ENCODE measurements around the gene CCDC194. TPM values are rescaled to one million over a fixed set of nuclear protein-coding genes. Genes with fewer than 3 reads are reported as not detected.

Gene CCDC194
- polyA plus RNA-seq (2013, experiment 1 of 2), result 0.85 TPM
- polyA plus RNA-seq (2013, experiment 2 of 2), result 1.7 TPM

GRCh38 chr19:17393914-17394313 lies at the start of gene CCDC194:
TSS of gene CCDC194 (minus strand) at chr19:17394196. CDS start at chr19:17394158, 38 bp downstream.
- Histone ChIP-seq H3K36me3 (ENCODE audit: control insufficient read depth, insufficient read depth, low read length) (no peaks in the 10 kb centered on the region), H3K4me1 (ENCODE audit: control insufficient read depth, insufficient read depth, low read length, poor library complexity, severe bottlenecking) (peaks cover 5% of the 10 kb centered on the region), H3K4me3 (ENCODE audit: extremely low read depth, insufficient read depth, low read length, poor library complexity, severe bottlenecking) (no peak within 1 kb of the TSS), H3K27ac (ENCODE audit: low read depth, low read length, severe bottlenecking) (no peak within 1 kb of the TSS), H3K9me3 (ENCODE audit: control insufficient read depth, low read length) (peaks cover 12% of the 10 kb centered on the region)
- 94% methylated on average over 40 to 41 of the region's 41 CpGs for WGBS, 2 experiments (ENCODE audit: insufficient coverage in 2 of 2)

- H3K27ac ChIP-seq (ENCODE audit: low read depth, low read length, severe bottlenecking), result no peak overlapping the region
- no peak overlapping the region for H3K4me3 ChIP-seq (ENCODE audit: extremely low read depth, insufficient read depth, low read length, poor library complexity, severe bottlenecking)
- H3K9me3 ChIP-seq (ENCODE audit: control insufficient read depth, low read length), result no peaks in the 10 kb centered on the region
- WGBS, 2 experiments (ENCODE audit: insufficient coverage in 2 of 2), result 40 to 60% methylated on average over 4 to 7 of the region's 8 CpGs
- H3K4me1 ChIP-seq (ENCODE audit: control insufficient read depth, insufficient read depth, low read length, poor library complexity, severe bottlenecking), result no peaks in the 10 kb centered on the region
- no peaks in the 10 kb centered on the region for H3K36me3 ChIP-seq (ENCODE audit: control insufficient read depth, insufficient read depth, low read length)
These were observed 47.4 kb upstream of the CCDC194 start for GRCh38 chr19:17441241-17442021.

GRCh38 chr19:17436874-17437267 lies 42.9 kb upstream of the CCDC194 start:
- H3K36me3 ChIP-seq (ENCODE audit: control insufficient read depth, insufficient read depth, low read length), result no peaks in the 10 kb centered on the region
- H3K4me3 ChIP-seq (ENCODE audit: extremely low read depth, insufficient read depth, low read length, poor library complexity, severe bottlenecking), result no peak overlapping the region
- no peaks in the 10 kb centered on the region for H3K9me3 ChIP-seq (ENCODE audit: control insufficient read depth, low read length)
- no peaks in the 10 kb centered on the region for H3K4me1 ChIP-seq (ENCODE audit: control insufficient read depth, insufficient read depth, low read length, poor library complexity, severe bottlenecking)
- no peak overlapping the region for H3K27ac ChIP-seq (ENCODE audit: low read depth, low read length, severe bottlenecking)
- 75 to 87% methylated on average over 4 to 5 of the region's 7 CpGs for WGBS, 2 experiments (ENCODE audit: insufficient coverage in 2 of 2)

- no peaks in the 10 kb centered on the region for H3K36me3 ChIP-seq (ENCODE audit: control insufficient read depth, insufficient read depth, low read length)
- no peaks in the 10 kb centered on the region for H3K4me1 ChIP-seq (ENCODE audit: control insufficient read depth, insufficient read depth, low read length, poor library complexity, severe bottlenecking)
- no peak overlapping the region for H3K27ac ChIP-seq (ENCODE audit: low read depth, low read length, severe bottlenecking)
- no peaks in the 10 kb centered on the region for H3K9me3 ChIP-seq (ENCODE audit: control insufficient read depth, low read length)
- 94 to 97% methylated on average over 20 to 24 of the region's 25 CpGs for WGBS, 2 experiments (ENCODE audit: insufficient coverage in 2 of 2)
- H3K4me3 ChIP-seq (ENCODE audit: extremely low read depth, insufficient read depth, low read length, poor library complexity, severe bottlenecking), result no peak overlapping the region
These were observed 42.3 kb upstream of the CCDC194 start for GRCh38 chr19:17436094-17436873.

GRCh38 chr19:17435218-17435617 lies 41.2 kb upstream of the CCDC194 start:
- Histone ChIP-seq H3K36me3 (ENCODE audit: control insufficient read depth, insufficient read depth, low read length) (no peaks in the 10 kb centered on the region), H3K9me3 (ENCODE audit: control insufficient read depth, low read length) (no peaks in the 10 kb centered on the region), H3K4me1 (ENCODE audit: control insufficient read depth, insufficient read depth, low read length, poor library complexity, severe bottlenecking) (no peaks in the 10 kb centered on the region), H3K4me3 (ENCODE audit: extremely low read depth, insufficient read depth, low read length, poor library complexity, severe bottlenecking) (no peak overlapping the region), H3K27ac (ENCODE audit: low read depth, low read length, severe bottlenecking) (no peak overlapping the region)
- WGBS, 2 experiments (ENCODE audit: insufficient coverage in 2 of 2), result 78 to 93% methylated on average over 1 to 3 of the region's 7 CpGs

- Histone ChIP-seq H3K27ac (ENCODE audit: low read depth, low read length, severe bottlenecking) (no peak overlapping the region), H3K4me3 (ENCODE audit: extremely low read depth, insufficient read depth, low read length, poor library complexity, severe bottlenecking) (no peak overlapping the region), H3K4me1 (ENCODE audit: control insufficient read depth, insufficient read depth, low read length, poor library complexity, severe bottlenecking) (no peaks in the 10 kb centered on the region), H3K9me3 (ENCODE audit: control insufficient read depth, low read length) (no peaks in the 10 kb centered on the region), H3K36me3 (ENCODE audit: control insufficient read depth, insufficient read depth, low read length) (no peaks in the 10 kb centered on the region)
- WGBS, 2 experiments (ENCODE audit: insufficient coverage in 2 of 2), result 91 to 100% methylated on average over 3 to 5 of the region's 7 CpGs
These were observed 37.4 kb upstream of the CCDC194 start for GRCh38 chr19:17431417-17431816.

- Histone ChIP-seq H3K4me1 (ENCODE audit: control insufficient read depth, insufficient read depth, low read length, poor library complexity, severe bottlenecking) (peaks cover 2% of the 10 kb centered on the region), H3K9me3 (ENCODE audit: control insufficient read depth, low read length) (no peaks in the 10 kb centered on the region), H3K27ac (ENCODE audit: low read depth, low read length, severe bottlenecking) (no peak overlapping the region), H3K4me3 (ENCODE audit: extremely low read depth, insufficient read depth, low read length, poor library complexity, severe bottlenecking) (no peak overlapping the region), H3K36me3 (ENCODE audit: control insufficient read depth, insufficient read depth, low read length) (no peaks in the 10 kb centered on the region)
- 86 to 93% methylated on average over 15 of the region's 17 CpGs for WGBS, 2 experiments (ENCODE audit: insufficient coverage in 2 of 2)
These were observed 35.7 kb upstream of the CCDC194 start for GRCh38 chr19:17429641-17430113.

GRCh38 chr19:17424743-17425365 lies 30.9 kb upstream of the CCDC194 start:
- no peak overlapping the region for H3K4me3 ChIP-seq (ENCODE audit: extremely low read depth, insufficient read depth, low read length, poor library complexity, severe bottlenecking)

GRCh38 chr19:17423429-17424208 lies 29.6 kb upstream of the CCDC194 start:
- H3K4me1 ChIP-seq (ENCODE audit: control insufficient read depth, insufficient read depth, low read length, poor library complexity, severe bottlenecking), result peaks cover 3% of the 10 kb centered on the region
- H3K27ac ChIP-seq (ENCODE audit: low read depth, low read length, severe bottlenecking), result no peak overlapping the region
- peaks cover 17% of the 10 kb centered on the region for H3K36me3 ChIP-seq (ENCODE audit: control insufficient read depth, insufficient read depth, low read length)
- H3K9me3 ChIP-seq (ENCODE audit: control insufficient read depth, low read length), result no peaks in the 10 kb centered on the region
- no peak overlapping the region for H3K4me3 ChIP-seq (ENCODE audit: extremely low read depth, insufficient read depth, low read length, poor library complexity, severe bottlenecking)
- 95 to 97% methylated on average over 14 to 17 of the region's 20 CpGs for WGBS, 2 experiments (ENCODE audit: insufficient coverage in 2 of 2)

More at GRCh38 chr19:17424743-17425365, 30.9 kb upstream of the CCDC194 start:
- H3K27ac ChIP-seq (ENCODE audit: low read depth, low read length, severe bottlenecking), result no peak overlapping the region
- H3K36me3 ChIP-seq (ENCODE audit: control insufficient read depth, insufficient read depth, low read length), result peaks cover 17% of the 10 kb centered on the region
- whole genome bisulfite sequencing, 2 experiments (ENCODE audit: insufficient coverage in 2 of 2), result 9 to 27% methylated on average over 13 to 19 of the region's 27 CpGs
- peaks cover 3% of the 10 kb centered on the region for H3K4me1 ChIP-seq (ENCODE audit: control insufficient read depth, insufficient read depth, low read length, poor library complexity, severe bottlenecking)
- no peaks in the 10 kb centered on the region for H3K9me3 ChIP-seq (ENCODE audit: control insufficient read depth, low read length)

GRCh38 chr19:17421942-17422341 lies 27.9 kb upstream of the CCDC194 start:
- 94 to 100% methylated on average over 2 to 4 of the region's 4 CpGs for WGBS, 2 experiments (ENCODE audit: insufficient coverage in 2 of 2)
- peaks cover 3% of the 10 kb centered on the region for H3K4me1 ChIP-seq (ENCODE audit: control insufficient read depth, insufficient read depth, low read length, poor library complexity, severe bottlenecking)
- H3K27ac ChIP-seq (ENCODE audit: low read depth, low read length, severe bottlenecking), result no peak overlapping the region
- peaks cover 17% of the 10 kb centered on the region for H3K36me3 ChIP-seq (ENCODE audit: control insufficient read depth, insufficient read depth, low read length)
- no peaks in the 10 kb centered on the region for H3K9me3 ChIP-seq (ENCODE audit: control insufficient read depth, low read length)
- no peak overlapping the region for H3K4me3 ChIP-seq (ENCODE audit: extremely low read depth, insufficient read depth, low read length, poor library complexity, severe bottlenecking)
